ENCODE data around the gene LPO.
A peak's percentile ranks its signal among the peaks of the same experiment; 100 is the strongest.

LPO gene

GRCh38 chr17:58277802-58278595 lies 39.6 kb downstream of the LPO start:
- DNase-seq (ENCODE audit: low spot score), result no peak

- no peak for DNase-seq (ENCODE audit: low spot score)
Measured at GRCh38 chr17:58278661-58279015, 40.3 kb downstream of the LPO start.

- peak; percentile 79 for DNase-seq (ENCODE audit: low spot score)
Measured at GRCh38 chr17:58279016-58279711, 40.8 kb downstream of the LPO start.

GRCh38 chr17:58279736-58280479 lies 41.5 kb downstream of the LPO start:
- no peak for DNase-seq (ENCODE audit: low spot score)

- DNase-seq (ENCODE audit: low spot score), result no peak
Measured at GRCh38 chr17:58280480-58281217, 42.3 kb downstream of the LPO start, which contains the start of gene MPO. TSS of gene MPO (minus strand) at chr17:58280935. CDS start at chr17:58280758, 177 bp downstream.

- no peak for DNase-seq (ENCODE audit: low spot score)
Measured at GRCh38 chr17:58281511-58282011, 43.2 kb downstream of the LPO start.

GRCh38 chr17:58282442-58282841 lies 44.1 kb downstream of the LPO start:
- no peak for DNase-seq (ENCODE audit: low spot score)

GRCh38 chr17:58283674-58284612 lies 45.6 kb downstream of the LPO start:
- no peak for DNase-seq (ENCODE audit: low spot score)

GRCh38 chr17:58284613-58285421 lies 46.4 kb downstream of the LPO start:
- no peak for DNase-seq (ENCODE audit: low spot score)

GRCh38 chr17:58285422-58285810 lies 47.0 kb downstream of the LPO start:
- no peak for DNase-seq (ENCODE audit: low spot score)

- no peak for DNase-seq (ENCODE audit: low spot score)
Measured at GRCh38 chr17:58289869-58290268, 51.5 kb downstream of the LPO start.

GRCh38 chr17:58291246-58291645 lies 52.9 kb downstream of the LPO start:
- no peak for DNase-seq (ENCODE audit: low spot score)

GRCh38 chr17:58294034-58294433 lies 55.6 kb downstream of the LPO start:
- no peak for DNase-seq (ENCODE audit: low spot score)

- no peak for DNase-seq (ENCODE audit: low spot score)
Measured at GRCh38 chr17:58300336-58300735, 62.0 kb downstream of the LPO start.

GRCh38 chr17:58301504-58302150 lies 63.2 kb downstream of the LPO start:
- no peak for DNase-seq (ENCODE audit: low spot score)

GRCh38 chr17:58302171-58302918 lies 64.0 kb downstream of the LPO start:
- no peak for DNase-seq (ENCODE audit: low spot score)

- DNase-seq (ENCODE audit: low spot score), result no peak
Measured at GRCh38 chr17:58302919-58303585, 64.7 kb downstream of the LPO start.
